Measurements from ENCODE around the gene STAT5B. TPM values are rescaled to one million over a fixed set of nuclear protein-coding genes. Genes with fewer than 3 reads are reported as not detected.

STAT5B gene
- total RNA-seq, 1 donor = 23.0 TPM

DNA sequence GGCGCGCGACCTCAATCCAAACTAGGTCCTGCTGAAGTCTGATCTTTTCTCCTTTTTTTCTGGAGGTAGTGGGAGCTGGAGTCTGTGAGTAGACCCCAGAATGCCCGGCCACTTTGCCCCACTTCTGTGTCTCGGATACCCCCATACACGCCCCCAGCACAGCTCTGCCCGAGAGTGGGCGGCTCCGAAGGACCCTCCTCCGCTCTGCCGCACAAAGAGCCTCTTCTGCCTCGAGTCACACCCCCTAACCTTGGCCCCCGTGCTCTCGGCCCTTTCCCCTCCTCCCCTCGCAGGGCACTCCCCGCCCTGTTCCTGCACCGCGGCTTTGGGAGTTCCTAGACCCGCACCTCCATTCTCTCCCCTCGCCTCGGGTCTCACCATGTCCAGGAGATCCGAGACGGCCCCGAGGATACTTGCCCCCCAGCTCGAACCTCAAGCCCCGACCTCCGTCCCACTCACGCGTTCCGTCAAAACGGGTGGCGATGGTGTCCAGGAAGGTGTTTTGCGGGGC lies 95.7 kb downstream of the STAT5B start:
- no peak for DNase-seq (ENCODE audit: low read depth)
- H3K4me3 ChIP-seq (ENCODE audit: low read depth, low read length) = no peak overlapping the region
- no peak for TF ChIP-seq CTCF (IDR thresholded peaks at IDR 0.05; ENCODE audit: insufficient read depth, low read length)

- TF ChIP-seq CTCF (IDR thresholded peaks at IDR 0.05; ENCODE audit: insufficient read depth, low read length) = no peak
- no peak overlapping the region for H3K4me3 ChIP-seq (ENCODE audit: low read depth, low read length)
- DNase-seq (ENCODE audit: low read depth) = peak; percentile 46
These were observed 96.2 kb downstream of the STAT5B start for GRCh38 chr17:42179911-42180410.

- DNase-seq (ENCODE audit: low read depth) = no peak
- no peak overlapping the region for H3K4me3 ChIP-seq (ENCODE audit: low read depth, low read length)
- no peak for TF ChIP-seq CTCF (IDR thresholded peaks at IDR 0.05; ENCODE audit: insufficient read depth, low read length)
These were observed 96.9 kb downstream of the STAT5B start for GRCh38 chr17:42179335-42179734.

GRCh38 chr17:42178817-42179216 lies 97.4 kb downstream of the STAT5B start:
- H3K4me3 ChIP-seq (ENCODE audit: low read depth, low read length) = no peak overlapping the region
- no peak for DNase-seq (ENCODE audit: low read depth)
- TF ChIP-seq CTCF (IDR thresholded peaks at IDR 0.05; ENCODE audit: insufficient read depth, low read length) = no peak

DNA sequence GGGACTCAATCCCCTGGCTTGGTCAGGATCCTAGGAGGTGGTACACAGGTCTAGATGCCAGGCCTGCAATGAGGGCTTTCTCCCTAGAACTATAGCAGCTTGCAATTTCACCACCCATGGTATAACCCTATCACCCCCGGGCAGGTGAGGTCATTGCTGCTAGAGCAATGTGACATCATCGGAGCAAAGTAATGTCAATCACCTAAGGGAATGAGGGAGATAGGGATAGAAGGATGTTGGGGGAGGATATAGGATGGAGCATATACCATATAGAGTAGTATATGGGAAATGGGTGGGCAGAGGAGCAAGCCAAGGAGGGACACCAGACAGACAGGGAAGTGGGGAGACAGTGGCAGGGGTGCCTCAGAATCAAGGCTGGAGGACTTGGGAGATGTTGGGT lies 98.5 kb downstream of the STAT5B start:
- TF ChIP-seq CTCF (IDR thresholded peaks at IDR 0.05; ENCODE audit: insufficient read depth, low read length) = no peak
- H3K4me3 ChIP-seq (ENCODE audit: low read depth, low read length) = no peak overlapping the region
- no peak for DNase-seq (ENCODE audit: low read depth)

- TF ChIP-seq CTCF (IDR thresholded peaks at IDR 0.05; ENCODE audit: insufficient read depth, low read length) = no peak
- no peak for DNase-seq (ENCODE audit: low read depth)
- no peak overlapping the region for H3K4me3 ChIP-seq (ENCODE audit: low read depth, low read length)
These were observed 101.9 kb downstream of the STAT5B start for GRCh38 chr17:42174126-42174783.
